H1 (cell line): ENCODE results near the gene CSDE1.

ENCODE experiments used
- BRCA1 ChIP-seq: IDR thresholded peaks from 2 replicates; pipeline ENCODE4 v1.6.1; 2012; ENCODE audit warnings: low read depth, low read length, improper control_type of control experiment
- EZH2 ChIP-seq: fragments of 200-600 bp; sonication (generic); IDR thresholded peaks from 2 replicates; pipeline ENCODE4 v1.7.1; 2012; ENCODE audit warnings: low read depth, mild to moderate bottlenecking, moderate library complexity, low read length, inconsistent platforms; ENCODE audit not compliant: severe bottlenecking
- MAFK ChIP-seq: IDR thresholded peaks from 2 replicates; pipeline ENCODE4 v1.6.1; 2012; ENCODE audit warnings: low read depth, mild to moderate bottlenecking, improper control_type of control experiment, low read length
- POLR2A ChIP-seq, 2 experiments: IDR thresholded peaks; 1 replicate in 1 of 2; 2 replicates in 1 of 2; pipeline ENCODE4 v1.6.1; 2011; ENCODE audit warnings: low read depth in 2 of 2, low read length in 2 of 2, mild to moderate bottlenecking in 2 of 2; ENCODE audit errors: control extremely low read depth in 1 of 2
- POLR2AphosphoS5 ChIP-seq: IDR thresholded peaks from 2 replicates; pipeline ENCODE4 v1.6.1; 2011; ENCODE audit warnings: low read depth, low read length
- RAD21 ChIP-seq, 2 experiments: IDR thresholded peaks in 1 of 2; conservative IDR thresholded peaks in 1 of 2; 2 replicates each; pipeline ENCODE4 v1.6.1; 2011; ENCODE audit warnings: low read depth in 2 of 2, low read length in 2 of 2, improper control_type of control experiment in 1 of 2, inconsistent platforms in 1 of 2, mild to moderate bottlenecking in 1 of 2, moderate library complexity in 1 of 2
- RNF2 ChIP-seq: fragments of 200-900, 300-1000 bp; sonication (generic); IDR thresholded peaks from 2 replicates; pipeline ENCODE4 v1.7.1; 2016; ENCODE audit warnings: borderline replicate concordance, low read depth, mild to moderate bottlenecking, antibody characterized with exemption, low read length; ENCODE audit not compliant: poor library complexity, severe bottlenecking; ENCODE audit errors: missing control alignments
- TEAD4 ChIP-seq: IDR thresholded peaks from 2 replicates; pipeline ENCODE4 v1.6.1; 2012; ENCODE audit warnings: low read depth, low read length, inconsistent platforms, mixed read lengths
- ZNF274 ChIP-seq: IDR thresholded peaks from 2 replicates; pipeline ENCODE4 v1.7.0; 2012; ENCODE audit warnings: low read length, borderline replicate concordance; ENCODE audit errors: extremely low read depth
- TF ChIP-seq, protein P1 (sequence below), 3 experiments: IDR thresholded peaks; 1 replicate in 2 of 3; 2 replicates in 1 of 3; pipeline versions ENCODE4 v1.5.1 to v1.6.1; 2011; ENCODE audit warnings: low read length in 3 of 3, mild to moderate bottlenecking in 3 of 3, inconsistent platforms in 2 of 3, low read depth in 1 of 3, moderate library complexity in 1 of 3; ENCODE audit not compliant: insufficient read depth in 1 of 3; ENCODE audit errors: control extremely low read depth in 1 of 3
- TF ChIP-seq, protein P2 (sequence below): IDR thresholded peaks from 2 replicates; pipeline ENCODE4 v1.6.1; 2012; ENCODE audit warnings: inconsistent platforms
- TF ChIP-seq, protein P3 (sequence below): IDR thresholded peaks from 2 replicates; pipeline ENCODE4 v1.6.1; 2012; ENCODE audit warnings: inconsistent platforms

DNA sequence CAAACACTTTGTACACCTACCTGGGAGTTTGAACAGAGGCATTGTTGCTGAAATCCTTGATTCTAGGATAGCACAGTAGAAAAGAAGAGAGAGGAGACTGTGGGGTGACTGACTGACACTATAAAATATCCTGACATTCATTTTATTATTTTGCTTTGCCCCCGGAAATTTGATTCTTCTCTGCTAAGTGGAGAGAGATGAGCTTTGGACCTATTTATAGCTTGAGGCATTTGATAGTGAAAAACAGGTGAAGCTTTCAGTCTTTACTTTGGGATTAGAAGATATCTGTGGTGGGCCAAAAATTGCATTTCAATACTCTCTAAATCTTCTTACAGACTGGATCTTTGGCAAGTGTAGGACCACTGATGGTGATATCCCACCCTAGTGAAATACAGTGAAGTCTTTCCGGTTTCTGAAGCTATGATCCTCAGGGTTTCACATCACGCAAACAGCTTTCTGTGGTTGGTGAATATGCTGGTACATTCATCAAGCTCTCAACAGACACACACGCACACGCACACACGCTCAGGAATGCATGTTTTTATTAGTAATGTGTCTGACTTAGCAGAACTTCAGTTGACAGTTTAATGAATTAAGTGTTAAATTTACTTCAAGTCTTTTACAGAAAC, 62.2 kb downstream of the CSDE1 start, which contains the start of gene AMPD1:
- TF ChIP-seq ZNF274 (no peak), RNF2 (no peak), EZH2 (no peak), POLR2A (IDR thresholded peaks at IDR 0.05; ENCODE audit: control extremely low read depth in 1 of 2, low read depth in 2 of 2, low read length in 2 of 2) (no peak), RAD21 (IDR thresholded peaks at IDR 0.05 in 1 of 2, conservative IDR thresholded peaks at IDR 0.05 in 1 of 2; ENCODE audit: low read depth in 2 of 2, low read length in 2 of 2) (no peak), BRCA1 (no peak), TEAD4 (no peak), MAFK (no peak), POLR2AphosphoS5 (no peak)
- TF ChIP-seq, protein P1, sequence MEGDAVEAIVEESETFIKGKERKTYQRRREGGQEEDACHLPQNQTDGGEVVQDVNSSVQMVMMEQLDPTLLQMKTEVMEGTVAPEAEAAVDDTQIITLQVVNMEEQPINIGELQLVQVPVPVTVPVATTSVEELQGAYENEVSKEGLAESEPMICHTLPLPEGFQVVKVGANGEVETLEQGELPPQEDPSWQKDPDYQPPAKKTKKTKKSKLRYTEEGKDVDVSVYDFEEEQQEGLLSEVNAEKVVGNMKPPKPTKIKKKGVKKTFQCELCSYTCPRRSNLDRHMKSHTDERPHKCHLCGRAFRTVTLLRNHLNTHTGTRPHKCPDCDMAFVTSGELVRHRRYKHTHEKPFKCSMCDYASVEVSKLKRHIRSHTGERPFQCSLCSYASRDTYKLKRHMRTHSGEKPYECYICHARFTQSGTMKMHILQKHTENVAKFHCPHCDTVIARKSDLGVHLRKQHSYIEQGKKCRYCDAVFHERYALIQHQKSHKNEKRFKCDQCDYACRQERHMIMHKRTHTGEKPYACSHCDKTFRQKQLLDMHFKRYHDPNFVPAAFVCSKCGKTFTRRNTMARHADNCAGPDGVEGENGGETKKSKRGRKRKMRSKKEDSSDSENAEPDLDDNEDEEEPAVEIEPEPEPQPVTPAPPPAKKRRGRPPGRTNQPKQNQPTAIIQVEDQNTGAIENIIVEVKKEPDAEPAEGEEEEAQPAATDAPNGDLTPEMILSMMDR (IDR thresholded peaks at IDR 0.05; ENCODE audit: control extremely low read depth in 1 of 3, insufficient read depth in 1 of 3, low read depth in 1 of 3, low read length in 3 of 3), result no peak
- TF ChIP-seq, protein P2, sequence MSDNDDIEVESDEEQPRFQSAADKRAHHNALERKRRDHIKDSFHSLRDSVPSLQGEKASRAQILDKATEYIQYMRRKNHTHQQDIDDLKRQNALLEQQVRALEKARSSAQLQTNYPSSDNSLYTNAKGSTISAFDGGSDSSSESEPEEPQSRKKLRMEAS, result no peak
- TF ChIP-seq, protein P3, sequence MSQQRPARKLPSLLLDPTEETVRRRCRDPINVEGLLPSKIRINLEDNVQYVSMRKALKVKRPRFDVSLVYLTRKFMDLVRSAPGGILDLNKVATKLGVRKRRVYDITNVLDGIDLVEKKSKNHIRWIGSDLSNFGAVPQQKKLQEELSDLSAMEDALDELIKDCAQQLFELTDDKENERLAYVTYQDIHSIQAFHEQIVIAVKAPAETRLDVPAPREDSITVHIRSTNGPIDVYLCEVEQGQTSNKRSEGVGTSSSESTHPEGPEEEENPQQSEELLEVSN, result no peak
